Right lobe of liver (tissue), 6 donors: ENCODE measurements around the gene MCEMP1. TPM values are rescaled to one million over a fixed set of nuclear protein-coding genes. Genes with fewer than 3 reads are reported as not detected.
A peak's percentile ranks its signal among the peaks of the same experiment; 100 is the strongest.

Experiments used
- ATAC-seq, 4 donors: fragments of 200-7000 bp; cut with Tn5 transposase; one replicate each; pipeline ENCODE4 v1.9.1; 2020; ENCODE audit warnings: mild to moderate bottlenecking in 4 of 4, moderate library complexity in 4 of 4
- DNase-seq, 3 donors: peaks; one replicate each; pipeline ENCODE4 v3.0.0-alpha.2; 2020
- H3K27ac ChIP-seq, 3 donors: fragments of 200-600 bp; one replicate each; pipeline ENCODE4 v1.8.0; 2022
- H3K27me3 ChIP-seq, 2 donors: fragments of 200-600 bp; one replicate each; pipeline ENCODE4 v1.8.0; 2022
- H3K36me3 ChIP-seq, 4 donors: fragments of 200-600 bp; sonication (generic) in 1 of 4; one replicate each; pipeline versions ENCODE4 v1.5.1 to v1.8.0; 2017 to 2022; ENCODE audit warnings: control low read depth in 1 of 4
- H3K4me1 ChIP-seq, 4 donors: fragments of 200-600 bp; sonication (generic) in 1 of 4; one replicate each; pipeline versions ENCODE4 v1.5.1 to v1.8.0; 2017 to 2022; ENCODE audit warnings: control low read depth in 1 of 4
- H3K4me3 ChIP-seq, 3 donors: fragments of 200-600 bp; one replicate each; pipeline ENCODE4 v1.8.0; 2022
- H3K9me3 ChIP-seq, 4 donors: fragments of 200-600 bp; sonication (generic) in 1 of 4; one replicate each; pipeline versions ENCODE4 v1.5.1 to v1.8.0; 2017 to 2022; ENCODE audit warnings: control low read depth in 1 of 4
- CTCF ChIP-seq, 4 donors: fragments of 200-600 bp in 3 of 4; fragments of 450-650 bp in 1 of 4; IDR thresholded peaks; one replicate each; pipeline versions ENCODE4 v1.5.1 to v1.8.0; 2016 to 2022; ENCODE audit warnings: antibody characterized with exemption in 4 of 4, mild to moderate bottlenecking in 2 of 4
- POLR2A ChIP-seq: fragments of 450-650 bp; IDR thresholded peaks from one replicate; pipeline ENCODE4 v1.6.1; 2017; ENCODE audit warnings: antibody characterized with exemption, mild to moderate bottlenecking
- WGBS: methylation state at CpG from one replicate; pipeline ENCODE4 v1.1.6; 2018; ENCODE audit warnings: low coverage, low lambda C conversion rate; ENCODE audit not compliant: insufficient coverage; ENCODE audit errors: missing lambda C conversion rate; 5-methylcytosine and 5-hydroxymethylcytosine counted together
- intact Hi-C, 2 donors: fragments of 100-400 bp; cut with DNase I; formaldehyde crosslinking; loops; one replicate each; pipeline versions ENCODE4 v1.11.2 to v1.14.1; 2022
- total RNA-seq, 6 experiments: library from RNA; depleted of rRNA in 2 of 6; stranded (reverse); fragments of >200 nt in 2 of 6; fragmentation: NEBNext Ultra II Directional in 3 of 6; extraction: Animal tissue kit (Norgen Biotek cat#: 25700) in 3 of 6; gene quantifications; one replicate each; pipeline versions ENCODE4 v1.1.0 to v1.2.4, GENCODE V29; 2016 to 2023
- donor health status: DM: no; HTN: yes; CAD: no.
- donor health status: DM: no; HTN: no; CAD: no.
- donor health status: DM: no; HTN: no; CAD: no.
- donor health status: DM: no; HTN: yes; CAD: no.
- donor health status: DM: no; HTN: yes; CAD: no.

The MCEMP1 gene
- total RNA-seq, 6 experiments from 2014 or later = 0.11 to 0.86 (median 0.34) TPM

- no peak overlapping the region for H3K4me3 ChIP-seq
- ATAC-seq = no peak
- no peaks in the 10 kb centered on the region for H3K4me1 ChIP-seq
- no peaks in the 10 kb centered on the region for H3K9me3 ChIP-seq
- H3K36me3 ChIP-seq = no peaks in the 10 kb centered on the region
- WGBS = 31% methylated on average over 4 of the region's 9 CpGs
- intact Hi-C loops = no loop called here
- no peak overlapping the region for H3K27ac ChIP-seq
- no peaks in the 10 kb centered on the region for H3K27me3 ChIP-seq
- DNase-seq = no peak
- TF ChIP-seq POLR2A = no peak
- TF ChIP-seq CTCF (IDR thresholded peaks at IDR 0.05) = no peak
Observed at GRCh38 chr19:7670790-7671189, 6.1 kb upstream of the MCEMP1 start.

GRCh38 chr19:7672522-7672921 is 4.4 kb upstream of the MCEMP1 start:
- Histone ChIP-seq H3K9me3 (no peaks in the 10 kb centered on the region), H3K27ac (no peak overlapping the region), H3K36me3 (no peaks in the 10 kb centered on the region), H3K27me3 (no peaks in the 10 kb centered on the region), H3K4me1 (no peaks in the 10 kb centered on the region), H3K4me3 (no peak overlapping the region)
- 46% methylated on average over 6 of the region's 9 CpGs for WGBS
- intact Hi-C loops = no loop called here
- TF ChIP-seq POLR2A (no peak), CTCF (IDR thresholded peaks at IDR 0.05) (no peak)
- ATAC-seq = no peak
- DNase-seq = no peak

GRCh38 chr19:7674010-7675005 is 2.6 kb upstream of the MCEMP1 start:
- Histone ChIP-seq H3K4me1 (no peaks in the 10 kb centered on the region), H3K27me3 (no peaks in the 10 kb centered on the region), H3K27ac (no peak overlapping the region), H3K9me3 (no peaks in the 10 kb centered on the region), H3K36me3 (no peaks in the 10 kb centered on the region), H3K4me3 (no peak overlapping the region)
- intact Hi-C loops = loop anchor here (5.0 kb wide), 2 partner anchors 102 to 107 kb away; no protein-coding TSS in a partner anchor
- TF ChIP-seq POLR2A (no peak), CTCF (IDR thresholded peaks at IDR 0.05) (no peak)
- WGBS = 33% methylated on average over 15 of the region's 21 CpGs
- DNase-seq (peak; percentile 67 to 78 (median 73)), ATAC-seq (peak; percentile 77 to 93 (median 82))

- WGBS = 29% methylated on average over 5 of the region's 7 CpGs
- no peaks in the 10 kb centered on the region for H3K9me3 ChIP-seq
- TF ChIP-seq POLR2A = no peak
- no peak for TF ChIP-seq CTCF (IDR thresholded peaks at IDR 0.05)
- H3K27me3 ChIP-seq = no peaks in the 10 kb centered on the region
- intact Hi-C loops = loop anchor here (5.0 kb wide), 2 partner anchors 104 to 109 kb away; no protein-coding TSS in a partner anchor
- H3K36me3 ChIP-seq = no peaks in the 10 kb centered on the region
- H3K4me3 ChIP-seq = no peak overlapping the region
- H3K4me1 ChIP-seq = peaks cover 0 to 9% (median 4%) of the 10 kb centered on the region in 4 donors
- no peak overlapping the region for H3K27ac ChIP-seq
- ATAC-seq (no peak), DNase-seq (no peak)
Observed at GRCh38 chr19:7676376-7676775, 514 bp upstream of the MCEMP1 start.
